ENCODE data around the gene RGS19.

The RGS19 gene

GRCh38 chr20:64024141-64024990 lies 55.0 kb downstream of the RGS19 start:
- Histone ChIP-seq H3K4me3 (ENCODE audit: low read depth, low read length) (no peak overlapping the region), H3K36me3 (peaks cover 9% of the 10 kb centered on the region), H3K27ac (no peak overlapping the region), H3K27me3 (ENCODE audit: insufficient read depth, low read depth, severe bottlenecking) (no peaks in the 10 kb centered on the region), H3K9me3 (ENCODE audit: severe bottlenecking) (no peaks in the 10 kb centered on the region)
- DNase-seq = no peak
- no peak for TF ChIP-seq CTCF (IDR thresholded peaks at IDR 0.05; ENCODE audit: low read depth, low read length)

- no peak overlapping the region for H3K27ac ChIP-seq
- no peak for DNase-seq
- H3K4me3 ChIP-seq (ENCODE audit: low read depth, low read length) = no peak overlapping the region
- H3K27me3 ChIP-seq (ENCODE audit: insufficient read depth, low read depth, severe bottlenecking) = no peaks in the 10 kb centered on the region
- TF ChIP-seq CTCF (IDR thresholded peaks at IDR 0.05; ENCODE audit: low read depth, low read length) = no peak
- H3K36me3 ChIP-seq = peaks cover 9% of the 10 kb centered on the region
- H3K9me3 ChIP-seq (ENCODE audit: severe bottlenecking) = no peaks in the 10 kb centered on the region
These were observed 55.8 kb downstream of the RGS19 start for GRCh38 chr20:64023361-64024140.

All from WERI-Rb-1 (cell line).